Fibroblast of peridontal ligament (primary cell): ENCODE data around the gene VCP.

Experiments
- DNase-seq: peaks from one replicate; pipeline ENCODE4 v3.0.0-alpha.2; 2010; ENCODE audit errors: extremely low read depth

VCP gene

DNA sequence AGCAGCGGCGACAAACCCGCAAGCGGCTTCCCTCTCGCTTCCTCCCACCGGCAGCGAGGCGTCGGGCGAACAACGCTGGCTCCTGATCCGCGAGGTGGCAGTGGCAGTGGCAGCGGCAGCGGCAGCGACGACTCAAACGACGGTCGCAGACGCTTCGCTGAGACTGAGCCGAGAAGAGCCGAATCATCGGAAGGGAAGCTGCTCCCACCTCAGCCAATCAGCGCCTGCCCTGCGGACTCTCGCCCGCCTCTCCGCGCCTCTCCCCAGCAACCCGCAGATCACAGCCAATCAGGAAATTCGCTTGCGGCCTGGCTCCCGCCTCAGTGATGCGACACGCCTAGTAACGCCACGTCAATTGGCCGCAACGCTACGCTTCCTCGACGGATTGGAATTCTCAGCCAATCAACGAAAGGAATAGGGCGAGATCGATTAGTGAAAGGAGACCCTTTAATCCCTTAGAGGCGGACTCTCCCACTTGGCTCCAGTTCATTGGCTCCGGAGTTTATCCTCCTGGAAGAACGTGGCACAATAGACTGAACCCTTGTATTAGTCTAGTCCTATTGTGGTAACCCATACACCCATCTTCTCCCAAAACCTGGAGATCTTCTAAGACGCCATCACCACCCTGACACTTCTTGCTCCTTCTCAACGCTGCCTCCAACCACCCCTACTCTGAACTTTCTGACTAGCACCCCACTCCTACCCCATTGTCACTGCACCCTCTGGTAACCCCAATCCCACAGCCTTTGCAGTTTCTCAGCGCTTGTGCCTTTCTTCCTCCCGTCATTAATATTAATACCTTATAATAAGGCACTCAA is at the start of gene VCP:
Gene VCP (minus strand): TSS at position 165 of the 818 bp plus-strand sequence. CDS start 272 bp downstream, outside the sequence.
- DNase-seq: peak; percentile 100

DNA sequence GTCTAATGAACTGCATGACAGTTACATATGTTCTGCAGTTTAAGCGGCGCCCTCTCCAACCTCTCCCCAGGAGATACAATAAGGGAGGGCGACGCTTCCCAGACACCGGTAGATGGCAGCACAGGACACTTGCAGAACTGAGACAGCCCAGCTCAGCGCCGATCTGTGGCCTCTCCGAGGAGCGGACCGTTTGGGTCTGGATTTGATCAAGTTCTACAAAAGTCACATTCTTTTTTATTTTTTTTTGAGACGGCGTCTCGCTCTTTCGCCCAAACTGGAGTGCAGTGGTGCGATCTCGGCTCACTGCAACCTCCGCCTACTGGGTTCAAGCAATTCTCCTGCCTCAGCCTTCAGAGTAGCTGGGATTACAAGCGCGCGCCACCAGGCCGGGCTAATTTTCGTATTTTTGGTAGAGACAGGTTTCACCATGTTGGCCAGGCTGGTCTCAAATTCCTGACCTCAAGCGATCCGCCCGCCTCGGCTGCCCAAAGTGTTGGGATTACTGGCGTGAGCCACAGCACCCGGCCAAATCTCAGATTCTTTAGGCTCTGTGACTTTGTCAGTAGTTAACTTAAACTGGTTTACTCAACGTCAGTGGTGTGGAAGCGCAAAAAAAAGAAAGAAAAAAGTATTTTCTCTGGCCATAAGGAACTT is 44.6 kb upstream of the VCP start:
- peak; percentile 98 for DNase-seq

DNA sequence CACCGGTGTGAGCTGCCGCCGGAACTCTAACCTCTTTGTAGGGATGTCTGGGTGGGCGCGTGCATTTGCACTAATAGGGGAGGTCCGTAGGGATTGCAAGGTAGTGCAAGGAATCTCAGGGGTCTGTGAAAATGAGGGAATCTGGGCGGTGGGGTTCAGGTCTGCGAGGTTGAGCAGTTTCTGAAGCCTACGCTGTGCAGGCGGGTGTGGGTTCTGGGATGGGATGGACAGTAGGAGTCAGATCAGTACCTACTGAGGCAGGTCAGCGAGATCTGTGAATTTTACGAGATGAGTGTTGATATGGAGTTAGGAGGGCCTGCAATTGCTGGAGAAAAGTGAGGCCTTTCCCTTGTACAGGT is 44.1 kb upstream of the VCP start:
- DNase-seq: no peak

DNA sequence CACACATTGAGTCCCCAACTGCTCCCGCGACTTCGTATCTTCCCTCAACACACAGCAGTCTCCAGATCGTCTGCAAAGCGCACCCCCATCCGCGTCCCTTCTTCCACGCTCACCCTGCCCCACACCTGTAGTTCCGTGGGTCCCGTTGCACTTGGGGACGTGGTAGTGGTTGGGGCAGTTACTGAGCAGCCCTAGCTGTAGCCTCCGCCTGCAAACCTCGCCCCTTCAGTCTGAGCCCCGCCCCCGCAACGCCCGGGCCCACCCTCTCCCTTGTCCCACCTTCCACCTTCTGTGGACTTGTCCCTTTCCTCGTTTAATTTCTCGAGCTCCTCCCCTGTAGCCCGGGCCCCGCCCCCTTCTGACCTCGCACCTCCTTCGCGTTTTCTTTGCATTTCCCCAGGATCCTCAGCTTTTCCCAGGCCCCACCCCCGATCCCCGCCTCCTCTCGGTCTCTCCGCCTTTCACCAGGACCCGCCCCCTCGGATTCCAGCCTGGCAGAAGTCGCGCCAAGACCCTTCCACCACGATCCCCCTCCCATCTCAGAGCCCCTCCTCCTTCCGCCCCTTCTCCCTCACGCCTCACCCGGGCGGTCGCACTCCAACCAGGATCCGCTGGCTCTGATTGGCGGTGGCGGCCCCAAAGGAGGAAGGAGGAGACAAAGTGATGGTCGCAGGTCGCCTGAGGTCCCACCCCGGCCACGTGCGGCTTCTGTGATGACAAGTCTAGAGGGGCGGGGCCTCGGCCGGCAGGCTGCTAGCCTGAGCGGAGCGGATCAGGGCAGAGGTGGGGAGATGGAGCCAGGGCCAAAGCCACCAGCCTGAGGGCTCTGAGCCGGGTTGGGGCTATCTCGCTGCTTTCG is 43.5 kb upstream of the VCP start, which contains the start of gene ATOSB:
Gene ATOSB (minus strand): TSS at position 183 of the 859 bp plus-strand sequence. CDS start 7,588 bp downstream, outside the sequence.
- DNase-seq: peak; percentile 94

DNA sequence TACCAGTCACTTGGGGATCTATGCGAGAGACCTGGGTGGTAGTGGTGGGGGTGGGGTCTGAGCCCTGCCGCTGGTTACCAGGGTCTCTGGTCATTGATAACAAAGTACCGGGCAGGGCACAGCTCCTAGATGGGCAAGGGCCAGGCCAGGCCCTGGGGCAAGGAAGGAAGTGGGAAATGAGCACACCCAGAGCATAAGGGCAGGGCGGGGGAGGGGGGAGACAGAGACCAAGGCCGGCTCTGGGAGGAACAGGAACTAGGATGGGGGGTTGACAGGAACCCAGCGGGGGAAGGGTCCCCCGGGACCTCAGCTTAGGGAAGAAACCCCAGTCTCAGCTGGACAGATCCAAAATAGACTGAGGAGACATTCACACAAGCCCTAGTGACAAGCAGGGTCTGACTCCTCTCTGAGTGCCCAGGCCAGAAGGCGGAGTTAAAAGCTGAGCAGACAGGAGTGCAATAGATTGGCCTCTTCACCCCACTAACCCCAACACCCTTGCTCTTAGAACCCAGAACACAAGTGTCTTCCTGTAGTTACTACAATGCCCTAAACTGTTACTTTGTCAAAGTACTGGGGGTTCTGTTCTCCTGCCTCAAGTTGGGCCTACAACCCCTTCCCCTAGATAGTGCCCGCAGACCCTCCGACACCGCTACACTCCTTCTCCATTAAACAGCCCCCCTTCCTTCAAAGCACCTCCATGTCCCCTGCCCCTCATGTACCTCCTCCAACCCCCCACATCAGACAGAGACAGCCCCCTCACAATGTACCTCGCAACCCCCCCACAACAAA is 42.6 kb upstream of the VCP start:
- peak; percentile 32 for DNase-seq

DNA sequence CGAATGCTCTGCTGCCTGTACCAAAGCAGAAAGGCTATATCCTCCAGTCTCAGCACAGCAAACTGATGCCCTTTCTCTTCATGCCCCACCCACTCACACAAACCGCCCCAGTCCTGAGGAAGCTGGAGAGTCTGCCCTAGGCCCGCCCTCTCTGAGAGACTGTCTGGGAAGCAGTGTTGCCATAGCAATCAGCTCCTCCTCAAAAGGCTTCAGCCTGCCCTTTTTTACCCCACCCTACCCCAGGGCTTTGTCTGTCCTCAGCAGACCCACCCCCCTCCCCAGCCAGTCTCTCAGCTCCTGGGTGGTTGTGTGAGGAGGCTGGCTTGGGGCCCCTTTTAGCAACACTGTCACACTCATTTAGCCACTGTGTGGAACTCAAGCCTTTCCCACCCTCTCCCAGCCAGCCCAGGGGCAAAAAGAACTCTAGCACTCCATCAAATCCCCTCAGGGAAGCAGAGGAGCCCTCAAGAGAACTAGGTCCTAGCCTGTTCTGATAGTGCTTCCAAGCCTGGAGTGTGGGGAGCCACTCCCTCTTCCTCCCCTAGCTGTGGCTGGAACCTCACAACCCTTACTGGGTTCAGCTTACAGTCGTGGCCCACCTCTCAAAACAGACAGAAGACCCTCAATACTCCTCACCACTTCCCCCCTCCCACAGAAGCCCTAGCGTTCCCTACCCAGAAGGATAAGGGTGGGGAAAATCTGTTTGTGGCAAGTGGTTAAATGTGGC is 41.9 kb upstream of the VCP start:
- DNase-seq: peak; percentile 96

DNA sequence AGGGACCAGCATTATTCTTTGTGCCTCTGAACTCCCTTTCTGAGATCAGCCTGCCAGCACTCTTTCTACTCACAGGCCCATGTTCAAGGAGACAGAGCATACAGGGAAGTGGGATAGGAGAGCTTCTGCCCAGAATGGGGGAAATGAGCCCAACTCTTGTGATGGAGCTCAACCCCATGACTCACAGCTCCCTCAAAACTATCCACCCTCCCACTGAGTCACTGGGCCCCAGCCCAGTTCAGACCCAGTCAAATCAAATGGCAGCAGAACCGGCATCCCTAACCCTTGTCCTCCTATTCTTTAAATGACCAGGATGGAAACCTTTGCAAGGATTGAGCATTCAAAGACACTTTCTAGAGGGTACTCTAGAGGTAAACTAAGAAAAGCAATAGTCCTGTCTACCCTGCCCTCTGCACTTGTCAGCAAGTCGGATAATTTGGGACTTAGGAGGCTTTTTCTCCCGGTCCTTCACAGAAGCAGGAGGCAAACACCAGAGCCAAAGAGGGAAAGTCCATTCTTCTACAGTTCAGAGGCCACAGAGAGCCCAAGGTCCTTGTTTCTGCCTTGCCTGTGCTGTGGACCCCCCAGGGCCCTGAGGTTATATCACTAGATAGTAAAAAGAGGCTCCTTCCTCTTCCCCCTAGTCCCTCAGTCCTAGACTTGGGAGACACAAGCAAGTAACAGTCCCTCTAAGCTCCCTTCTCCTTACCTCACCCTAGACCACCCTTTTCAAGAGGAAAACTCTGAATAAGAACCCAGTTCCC is 40.0 kb upstream of the VCP start:
- peak; percentile 86 for DNase-seq

DNA sequence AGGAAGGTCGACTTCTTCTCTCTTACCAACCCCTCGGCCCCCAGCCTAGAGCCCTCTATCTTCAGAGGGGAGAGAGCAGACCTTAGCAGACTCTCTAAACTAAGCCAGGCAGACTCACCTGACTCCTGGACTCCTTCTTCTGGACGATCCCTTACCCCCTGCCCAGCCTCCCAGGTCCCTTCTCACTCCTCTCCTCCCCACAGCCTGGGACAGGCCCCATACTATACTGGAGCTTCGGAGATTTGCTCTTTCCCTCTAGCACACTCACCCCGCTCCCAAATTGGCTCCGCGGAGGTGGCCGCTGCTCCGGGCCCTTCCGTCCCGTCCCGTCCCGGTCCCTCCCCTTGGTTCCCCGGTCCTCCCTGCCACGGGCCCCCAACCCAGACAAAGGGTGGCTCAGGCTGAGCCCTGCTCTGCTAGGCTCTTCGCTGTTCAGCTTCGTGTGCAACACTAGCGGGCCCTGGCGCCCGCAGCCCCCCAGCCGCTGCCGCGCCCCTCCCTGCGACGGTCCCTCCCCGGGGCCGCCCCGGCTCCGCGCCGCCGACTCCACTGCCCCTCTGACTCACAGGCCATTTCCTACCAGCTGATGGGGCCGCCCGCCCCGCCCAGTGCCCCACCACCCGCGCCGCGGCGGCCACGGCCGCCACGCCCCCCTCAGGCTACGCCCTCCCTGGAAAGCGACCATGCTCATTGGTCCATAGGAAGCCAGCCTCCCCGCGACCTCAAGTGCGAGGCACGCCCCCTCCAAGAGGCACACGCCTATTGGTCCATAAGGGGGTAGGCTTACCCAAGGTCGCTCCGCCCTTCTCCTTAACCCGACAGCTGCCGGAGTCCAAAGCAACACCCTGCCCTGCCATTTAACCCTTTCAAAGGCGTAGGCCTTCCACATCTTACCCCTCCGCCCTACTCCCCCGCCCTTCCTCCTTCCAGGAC is 38.8 kb upstream of the VCP start:
- peak; percentile 98 for DNase-seq

GRCh38 chr9:35110327-35110761 is 37.9 kb upstream of the VCP start:
- peak; percentile 27 for DNase-seq

- DNase-seq: no peak
These were observed 36.6 kb upstream of the VCP start for GRCh38 chr9:35108946-35109575.

DNA sequence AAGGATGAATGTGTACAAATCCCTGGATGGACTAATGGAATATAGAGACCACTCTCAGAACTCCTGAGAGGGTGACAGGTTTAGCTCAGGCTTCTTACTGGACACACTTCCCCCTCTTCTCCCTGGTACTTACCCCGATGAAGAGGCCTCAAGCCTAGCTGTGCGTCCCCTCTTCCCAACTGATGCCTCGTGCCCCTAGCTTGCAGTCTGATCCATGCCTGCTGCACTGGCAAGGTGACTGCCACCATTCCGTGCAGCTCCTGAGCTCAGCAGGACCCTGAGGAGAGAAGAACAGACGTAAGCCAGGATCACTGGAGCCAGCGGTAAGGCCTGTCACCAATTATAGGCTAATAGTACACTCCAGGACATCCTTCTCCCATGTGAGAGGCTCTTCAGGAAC is 36.0 kb upstream of the VCP start:
- DNase-seq: no peak

DNA sequence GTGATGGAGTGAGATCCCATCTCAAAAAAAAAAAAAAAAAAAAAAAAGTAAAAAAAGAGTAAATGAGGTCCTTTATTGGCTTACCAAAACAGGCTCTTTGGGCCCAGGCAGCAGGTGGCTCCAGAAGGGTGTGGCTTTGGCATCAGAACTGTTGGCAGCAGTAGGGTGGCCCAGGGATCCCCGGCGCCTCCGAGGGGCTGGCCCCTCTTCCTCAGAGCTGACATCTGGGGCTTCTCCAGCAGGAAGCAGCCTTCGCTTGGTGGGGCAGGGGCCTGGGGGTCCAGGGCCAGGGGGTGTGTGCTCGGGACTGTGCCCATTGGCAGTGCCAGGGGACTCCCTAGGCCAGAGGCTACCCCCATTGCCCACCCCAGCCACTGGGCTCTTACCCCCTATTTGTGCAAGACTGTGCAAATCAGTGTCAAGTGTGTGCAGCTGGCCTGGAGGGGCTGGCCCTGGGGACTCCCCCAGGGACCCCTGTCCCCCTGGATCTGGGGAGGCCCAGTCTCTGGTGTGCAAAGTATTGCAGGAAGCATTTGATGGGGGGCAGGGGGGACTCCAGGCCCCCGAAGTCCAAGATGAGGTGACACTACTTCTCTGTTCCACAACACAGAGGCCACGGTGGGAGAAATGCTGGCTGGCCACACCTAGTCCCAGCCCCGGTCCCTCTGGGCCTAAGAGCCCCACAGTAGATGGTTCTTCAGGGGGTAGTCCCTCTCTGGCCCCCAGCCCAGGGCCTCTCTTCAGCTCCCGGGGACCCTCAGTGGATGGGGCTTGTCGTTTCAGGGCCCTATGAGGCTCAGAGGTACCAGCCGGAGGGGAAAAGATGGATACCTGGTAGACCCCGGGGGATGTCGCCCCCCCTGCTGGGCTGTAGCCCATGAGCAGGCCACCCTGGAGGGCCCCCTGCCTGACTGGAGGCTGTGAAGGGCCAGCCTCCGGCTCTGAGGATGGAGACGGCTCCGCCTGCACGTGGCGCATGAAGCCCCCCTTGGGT is 35.2 kb upstream of the VCP start:
- DNase-seq: no peak

DNA sequence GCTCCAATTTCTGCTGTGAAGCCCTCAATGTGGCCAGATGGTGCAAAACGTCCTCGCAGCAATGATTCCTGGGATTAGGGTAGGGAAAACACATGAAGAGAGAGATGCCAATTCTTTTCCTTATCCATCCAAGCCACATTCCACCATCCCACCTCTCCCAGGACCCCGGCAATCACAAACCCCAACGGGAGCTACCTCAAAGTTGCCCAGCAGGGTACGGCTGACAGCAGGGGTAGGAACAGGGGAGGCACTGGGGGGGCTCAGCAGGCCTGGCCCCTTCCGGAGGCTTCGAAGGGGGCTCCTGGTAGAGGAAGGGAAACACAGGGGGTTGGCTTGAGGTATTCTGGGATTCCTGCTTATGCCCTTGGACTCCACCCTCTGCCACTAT is 33.9 kb upstream of the VCP start:
- DNase-seq: no peak

DNA sequence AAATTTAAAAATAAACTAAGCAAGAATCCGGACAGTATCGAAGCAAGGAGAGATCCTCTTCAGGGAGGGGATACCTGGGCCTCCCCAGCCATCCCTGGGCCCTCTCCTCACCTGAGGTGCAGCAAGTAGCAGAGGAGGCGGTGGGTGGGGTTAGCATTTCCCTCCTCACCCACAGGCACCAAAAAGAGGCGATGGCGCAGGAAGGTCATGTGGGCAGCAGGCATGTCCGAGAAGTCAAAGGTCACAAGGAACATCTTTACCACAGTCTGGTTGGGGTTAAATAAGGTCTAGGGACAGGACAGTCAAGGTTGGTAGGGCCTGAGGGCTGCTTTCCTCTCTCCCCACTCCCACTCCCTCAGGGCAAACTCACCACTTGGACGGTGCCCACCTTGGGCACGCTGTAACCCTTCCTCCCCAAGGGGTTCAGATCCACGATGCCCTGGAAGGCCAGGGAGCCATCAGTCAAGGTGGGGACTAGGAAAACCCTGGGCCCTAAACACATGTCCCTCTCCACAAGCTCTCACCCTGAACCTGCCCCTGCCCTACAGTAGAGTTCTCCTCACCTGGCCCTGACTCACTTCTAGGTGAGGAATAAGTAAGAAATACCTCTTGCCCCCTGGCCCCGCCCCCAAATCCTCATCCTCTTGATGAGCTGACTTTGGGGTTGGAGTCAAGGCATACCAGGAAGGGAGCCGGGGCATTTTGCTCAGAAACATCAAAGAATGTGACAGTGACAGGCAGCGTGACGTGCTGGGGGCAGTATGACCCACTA is 33.3 kb upstream of the VCP start:
- no peak for DNase-seq

GRCh38 chr9:35105126-35105525 is 32.7 kb upstream of the VCP start:
- DNase-seq: no peak

- DNase-seq: no peak
These were observed 32.2 kb upstream of the VCP start for GRCh38 chr9:35104586-35104985.
